ENCODE measurements around the gene SMG7.

The SMG7 gene

GRCh38 chr1:183565261-183565660 lies 93.0 kb downstream of the SMG7 start:
- DNase-seq (ENCODE audit: low read depth) = no peak

GRCh38 chr1:183566026-183566425 lies 93.7 kb downstream of the SMG7 start:
- no peak for DNase-seq (ENCODE audit: low read depth)

DNA sequence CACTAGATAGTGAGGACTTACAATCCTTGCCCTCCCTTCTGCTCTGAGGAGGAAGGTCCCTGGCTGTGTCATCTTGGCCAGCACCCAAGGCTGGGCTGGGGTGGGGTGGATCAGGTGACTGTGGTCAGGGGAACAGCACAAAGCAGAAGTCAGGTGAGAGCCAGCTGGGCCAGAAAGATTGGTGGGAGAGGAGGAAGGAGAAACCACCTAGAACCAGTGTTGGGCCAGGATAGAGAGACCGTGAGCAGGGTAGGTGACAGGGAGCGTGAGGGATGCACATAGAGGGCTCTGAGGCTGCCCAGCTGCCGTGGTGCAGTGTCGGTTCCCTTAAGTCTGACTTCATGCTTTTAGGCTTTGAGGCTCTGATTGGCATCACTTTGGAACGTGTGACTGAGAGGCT lies 95.3 kb downstream of the SMG7 start:
- no peak for DNase-seq (ENCODE audit: low read depth)

GRCh38 chr1:183568176-183569021 lies 96.1 kb downstream of the SMG7 start:
- no peak for DNase-seq (ENCODE audit: low read depth)

GRCh38 chr1:183569141-183569540 lies 96.8 kb downstream of the SMG7 start:
- DNase-seq (ENCODE audit: low read depth) = no peak

DNA sequence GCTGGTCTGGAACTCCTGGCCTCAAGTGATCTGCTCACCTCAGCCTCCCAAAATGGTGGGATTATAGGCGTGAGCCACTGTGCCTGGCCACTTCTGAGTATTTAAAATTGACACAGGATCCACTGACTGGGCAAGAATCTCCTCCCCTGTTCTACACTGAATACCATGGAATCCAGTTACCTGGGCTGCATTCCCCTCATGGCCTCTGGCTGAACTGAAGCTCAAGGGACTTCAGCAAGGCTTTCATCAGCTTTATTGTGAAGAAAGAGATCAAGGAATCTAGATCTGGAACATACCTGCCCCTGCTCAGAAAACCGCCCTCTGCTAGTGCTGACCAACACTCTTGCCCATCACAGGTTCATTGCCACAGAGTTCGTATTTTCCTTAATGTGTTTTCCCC lies 97.5 kb downstream of the SMG7 start:
- DNase-seq (ENCODE audit: low read depth) = no peak

DNA sequence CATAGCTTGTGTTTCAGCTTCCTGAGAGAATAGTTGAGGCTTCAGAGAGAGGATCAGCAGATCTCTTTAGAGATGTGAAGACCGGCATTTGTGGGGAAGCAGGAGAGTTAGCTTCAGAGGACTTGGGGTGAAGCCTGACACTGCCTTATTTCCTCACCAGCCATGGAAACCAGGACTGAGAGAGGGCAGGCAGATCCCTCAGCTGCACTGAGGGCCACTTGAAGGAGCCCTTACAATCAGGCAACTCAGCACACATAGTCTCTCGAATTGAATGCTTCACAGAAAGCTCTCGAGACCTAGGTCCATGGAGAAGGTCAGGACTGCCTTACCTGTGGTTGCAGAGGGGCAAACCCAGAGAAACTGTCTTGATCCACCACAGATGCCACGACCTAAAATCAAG lies 98.2 kb downstream of the SMG7 start:
- DNase-seq (ENCODE audit: low read depth) = no peak

DNA sequence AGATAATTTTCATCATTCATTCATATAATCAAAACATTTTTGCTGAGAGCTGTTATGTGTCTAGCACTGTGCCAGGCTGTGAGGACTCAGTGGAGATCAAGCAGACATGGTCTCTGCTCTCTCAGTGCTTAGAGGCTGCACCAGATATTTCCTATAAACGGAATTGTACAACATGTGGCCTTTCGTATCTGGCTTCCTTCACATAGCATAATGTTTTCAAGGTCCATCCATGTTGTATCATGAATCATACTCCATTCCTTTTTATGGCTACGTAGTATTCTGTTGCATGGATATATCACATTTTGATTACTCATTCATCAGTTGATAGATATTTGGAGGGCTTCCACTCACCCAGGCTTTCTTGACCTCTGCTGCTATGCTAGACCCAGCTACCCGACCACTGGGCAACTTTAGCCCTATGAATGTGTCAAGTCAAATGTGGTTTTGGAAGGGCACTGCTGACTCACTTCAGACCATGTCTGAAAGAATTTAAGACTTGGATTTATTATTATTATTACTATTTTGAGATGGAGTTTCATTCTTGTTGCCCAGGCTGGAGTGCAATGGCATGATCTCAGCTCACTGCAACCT lies 99.5 kb downstream of the SMG7 start:
- DNase-seq (ENCODE audit: low read depth) = no peak

DNA sequence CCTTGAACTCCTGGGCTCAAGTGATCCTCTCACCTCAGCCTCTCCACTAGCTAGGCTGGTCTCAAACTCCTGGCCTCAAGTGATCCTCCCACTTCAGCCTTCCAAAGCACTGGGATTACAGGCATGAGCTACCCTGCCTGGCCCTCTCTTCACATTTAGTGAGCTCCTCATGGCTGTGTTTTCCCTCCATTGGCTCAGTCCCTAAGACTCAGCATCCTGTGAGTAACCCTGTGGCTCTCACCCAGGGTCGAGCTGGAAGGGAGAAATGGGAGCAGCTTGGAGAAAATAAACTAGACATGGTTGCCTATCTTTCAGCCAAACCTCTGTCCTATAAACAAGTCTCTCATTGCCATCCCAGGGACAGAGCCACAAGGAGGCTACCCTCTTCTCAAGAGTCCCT lies 100.4 kb downstream of the SMG7 start:
- no peak for DNase-seq (ENCODE audit: low read depth)

GRCh38 chr1:183575606-183576005 lies 103.3 kb downstream of the SMG7 start:
- DNase-seq (ENCODE audit: low read depth) = no peak

DNA sequence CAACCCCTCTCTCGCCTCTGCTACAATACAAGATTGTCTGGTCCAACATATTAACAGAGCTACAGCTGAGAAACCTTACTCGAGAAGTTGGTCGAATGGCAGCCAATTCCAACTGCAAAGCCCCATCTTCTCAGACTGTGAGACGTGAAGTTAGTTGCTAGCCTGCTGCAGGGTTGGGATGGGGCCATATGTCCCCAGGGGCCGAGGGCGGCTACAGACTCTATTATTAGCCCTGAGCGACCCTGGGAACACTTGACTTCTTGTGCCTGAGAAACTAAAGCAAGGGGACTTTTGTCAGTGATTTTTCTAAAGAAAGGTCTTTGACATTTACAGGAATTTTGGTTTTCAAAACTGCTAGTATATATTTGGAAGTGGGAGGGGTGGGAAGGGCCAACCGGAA lies 104.2 kb downstream of the SMG7 start:
- no peak for DNase-seq (ENCODE audit: low read depth)

DNA sequence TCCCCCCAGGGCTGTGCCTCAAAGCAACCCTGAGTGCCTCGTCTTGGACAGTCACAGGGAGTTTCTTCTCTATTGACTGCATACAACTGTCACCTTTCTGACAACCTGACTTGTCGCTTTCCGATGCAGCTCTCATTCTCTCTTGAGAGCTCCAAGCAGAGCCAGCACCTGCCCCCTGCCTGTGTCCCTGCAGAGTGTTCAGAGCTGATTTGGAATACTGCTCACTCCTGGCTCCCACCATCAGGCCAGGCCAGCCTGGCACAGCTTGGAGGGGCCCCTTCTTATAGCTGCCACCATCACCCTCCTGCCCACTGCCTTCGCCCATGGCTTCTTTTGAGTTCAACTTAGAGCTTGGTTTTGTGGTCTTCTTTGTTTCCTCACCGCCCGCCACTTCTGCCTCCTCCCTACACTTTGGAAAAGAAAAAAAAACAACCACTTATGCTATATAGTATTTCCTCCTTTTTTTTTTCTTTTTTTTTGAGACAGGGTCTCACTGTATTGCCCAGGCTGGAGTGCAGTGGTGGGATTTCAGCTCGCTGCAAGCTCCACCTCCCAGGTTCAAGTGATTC lies 105.7 kb downstream of the SMG7 start:
- DNase-seq (ENCODE audit: low read depth) = no peak

DNA sequence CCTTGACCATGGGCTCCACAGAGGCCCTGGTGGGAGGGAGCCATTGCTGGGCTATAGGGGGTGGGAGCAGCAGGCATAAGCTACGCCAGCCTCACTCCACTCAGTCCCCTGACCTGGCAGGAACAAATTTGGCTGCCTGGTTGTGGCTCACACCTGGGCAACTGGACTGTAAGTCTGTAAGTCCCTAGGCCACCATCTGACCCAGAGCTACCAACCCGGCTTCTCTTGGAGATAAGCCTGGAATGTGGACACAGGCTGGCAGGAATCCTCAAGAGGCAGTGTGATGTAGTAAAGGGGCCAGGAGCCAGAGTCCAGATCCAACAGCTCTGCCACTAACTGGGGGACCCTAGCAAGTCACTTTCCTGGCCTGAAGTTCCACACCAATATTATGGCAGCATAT lies 106.6 kb downstream of the SMG7 start:
- DNase-seq (ENCODE audit: low read depth) = no peak

DNA sequence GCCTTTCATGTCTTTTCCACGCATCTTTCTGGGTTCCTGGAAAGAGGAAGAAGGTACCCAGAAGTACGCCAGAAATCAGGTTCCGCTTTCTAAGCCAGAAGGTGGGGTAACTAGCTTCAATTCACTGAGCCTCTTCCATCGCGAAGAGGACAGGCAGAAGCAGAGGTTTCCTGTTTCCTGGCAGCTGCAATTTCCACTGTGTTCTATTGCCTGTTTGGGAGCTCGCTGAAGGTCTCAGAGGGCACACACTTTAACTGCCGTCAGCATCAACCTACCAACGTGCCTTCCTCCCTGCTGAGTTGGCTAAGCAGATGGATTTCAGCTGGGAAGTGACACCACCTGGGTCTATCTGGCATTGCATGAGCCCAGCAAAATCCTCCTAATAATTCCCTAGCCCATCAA lies 108.0 kb downstream of the SMG7 start:
- no peak for DNase-seq (ENCODE audit: low read depth)

GRCh38 chr1:183582021-183582713 lies 109.9 kb downstream of the SMG7 start:
- DNase-seq (ENCODE audit: low read depth) = no peak

DNA sequence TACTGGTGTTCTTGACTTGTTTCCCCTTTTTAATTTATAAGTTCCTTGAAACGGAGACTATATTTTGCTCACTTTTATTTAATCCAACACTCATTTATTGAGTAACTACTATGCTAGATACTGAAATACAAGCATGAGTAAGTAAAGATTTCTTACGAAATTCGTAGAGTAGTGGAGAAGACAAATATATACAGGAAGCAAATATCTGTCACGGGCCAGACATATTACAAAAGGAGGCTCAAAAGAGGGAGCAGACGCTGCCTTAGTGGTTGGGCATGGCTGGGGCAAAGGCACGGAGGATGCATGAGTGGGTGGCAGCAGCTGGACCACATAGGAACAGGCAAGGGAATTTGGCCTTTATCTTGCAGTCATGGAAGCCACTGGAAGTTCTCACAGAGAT lies 111.2 kb downstream of the SMG7 start:
- no peak for DNase-seq (ENCODE audit: low read depth)

DNA sequence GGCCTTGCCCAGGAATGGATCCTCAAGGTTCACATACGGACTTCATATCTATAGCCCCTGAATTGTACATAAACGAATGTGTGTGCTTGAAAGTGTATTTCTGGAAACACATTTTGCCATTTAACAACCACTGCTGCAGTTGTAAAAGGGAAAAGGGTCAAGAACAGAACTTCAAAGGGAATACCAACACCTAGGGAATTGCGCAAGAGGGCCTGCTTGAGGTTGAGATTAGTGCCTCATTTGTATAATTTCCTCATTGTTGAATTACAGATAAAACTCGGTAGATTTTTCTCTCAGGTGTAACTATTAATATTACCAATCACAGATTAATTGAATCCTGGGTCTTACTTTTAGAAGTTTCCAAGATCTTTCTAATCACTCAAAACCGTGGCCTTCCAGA lies 111.8 kb downstream of the SMG7 start:
- no peak for DNase-seq (ENCODE audit: low read depth)

- DNase-seq (ENCODE audit: low read depth) = no peak
Measured at GRCh38 chr1:183585038-183585437, 112.7 kb downstream of the SMG7 start.

GRCh38 chr1:183586455-183586854 lies 114.2 kb downstream of the SMG7 start:
- no peak for DNase-seq (ENCODE audit: low read depth)

DNA sequence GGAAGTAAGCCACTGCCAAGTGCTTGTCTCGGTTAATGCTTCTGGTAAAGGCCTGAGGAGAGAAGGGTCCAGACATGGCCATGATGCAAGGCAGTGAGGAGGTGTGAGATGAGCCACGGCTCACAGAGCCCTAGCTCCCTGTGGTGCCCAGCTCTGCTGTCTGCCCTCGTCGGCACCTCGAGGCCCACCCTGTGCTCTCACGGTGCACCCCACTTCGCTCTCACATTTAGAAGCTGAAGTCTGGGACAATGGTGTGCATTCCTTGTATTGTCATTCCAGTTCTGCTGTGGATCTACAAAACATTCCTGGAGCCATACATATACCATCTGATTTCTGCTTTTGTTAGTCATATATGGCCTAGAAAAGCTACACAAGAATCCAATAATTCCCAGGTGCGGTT lies 114.6 kb downstream of the SMG7 start:
- DNase-seq (ENCODE audit: low read depth) = no peak

- DNase-seq (ENCODE audit: low read depth) = no peak
Measured at GRCh38 chr1:183588827-183589226, 116.5 kb downstream of the SMG7 start.

DNA sequence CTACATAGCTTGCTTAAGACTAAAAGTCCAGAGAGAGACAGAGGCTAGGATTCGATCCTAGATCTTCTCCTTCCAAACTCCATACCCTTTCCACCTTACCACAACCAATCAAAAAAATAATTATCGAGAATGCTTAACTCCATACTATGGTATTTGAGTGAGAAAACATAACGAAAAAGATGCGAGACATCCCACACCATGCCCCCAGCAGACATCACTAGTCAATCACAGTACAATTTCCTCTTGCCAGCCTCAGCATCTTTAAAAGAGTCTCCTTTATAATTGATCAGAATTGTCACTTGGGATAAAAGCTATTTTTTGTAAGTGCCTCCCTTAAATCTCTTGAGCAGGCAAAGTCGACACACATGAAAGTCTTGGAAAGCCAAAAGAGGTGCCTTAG lies 117.1 kb downstream of the SMG7 start:
- no peak for DNase-seq (ENCODE audit: low read depth)

DNA sequence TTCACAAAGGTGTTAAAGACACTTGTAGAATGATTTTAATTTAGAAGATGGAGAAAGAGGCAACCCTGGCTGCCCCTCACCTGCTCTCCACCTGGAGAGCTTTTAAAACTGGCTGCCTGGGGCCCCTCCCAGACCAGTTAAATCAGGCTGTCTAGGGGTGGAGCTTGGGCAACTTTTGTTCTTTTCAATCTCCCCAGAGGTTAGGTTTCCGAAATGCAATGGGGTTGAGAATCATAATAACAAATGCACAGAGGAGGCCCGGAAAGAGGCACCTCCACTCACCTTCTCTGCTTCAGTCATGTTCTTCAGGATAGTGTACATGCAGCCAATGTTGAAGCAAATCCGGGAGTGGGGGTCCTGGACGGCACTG lies 117.6 kb downstream of the SMG7 start:
- DNase-seq (ENCODE audit: low read depth) = no peak

Measured in fibroblast of the conjunctiva (primary cell).